HEK293 (cell line): ENCODE data around the gene LRRC2.
"Not testable (repeated sequence)": the region's sequence is repeated elsewhere in the genome, so short reads cannot be mapped to it uniquely, and the experiment has no call there.

Experiments used
- CTCF ChIA-PET: fragments of 350-600 bp; formaldehyde crosslinking; extraction: SDS; loops from one replicate; lab custom pipeline; 2021; ENCODE audit warnings: antibody characterized with exemption; lab: Yijun Ruan, JAX
- POLR2A ChIA-PET: fragments of 300-600 bp; formaldehyde crosslinking; extraction: SDS; loops from one replicate; lab custom pipeline; 2020; ENCODE audit warnings: antibody characterized with exemption, inconsistent platforms; lab: Yijun Ruan, JAX
- H3K27ac ChIP-seq: fragments of 200-500 bp; sonication (Bioruptor generic); 2 replicates; pipeline ENCODE4 v1.5.1; 2014; ENCODE audit warnings: low read depth, low read length, control low read depth, inconsistent platforms; ENCODE audit errors: extremely low read depth
- H3K36me3 ChIP-seq, 2 experiments: fragments of 200-500 bp in 1 of 2; sonication (Bioruptor generic) in 1 of 2; 1 replicate in 1 of 2; 2 replicates in 1 of 2; pipeline ENCODE4 v1.5.1; 2014 to 2017; ENCODE audit warnings: inconsistent platforms in 2 of 2, low read length in 2 of 2; ENCODE audit not compliant: control insufficient read depth in 2 of 2, insufficient read depth in 1 of 2
- H3K4me1 ChIP-seq: fragments of 200-500 bp; sonication (Bioruptor generic); 2 replicates; pipeline ENCODE4 v1.5.1; 2014; ENCODE audit warnings: mild to moderate bottlenecking, low read length, inconsistent platforms; ENCODE audit not compliant: control insufficient read depth, insufficient read depth
- H3K4me3 ChIP-seq: 2 replicates; pipeline ENCODE4 v1.5.1; 2011; ENCODE audit warnings: low read depth, mild to moderate bottlenecking, control low read depth, low read length, moderate library complexity
- H3K9me3 ChIP-seq: fragments of 200-500 bp; sonication (Bioruptor generic); 2 replicates; pipeline ENCODE4 v1.5.1; 2014; ENCODE audit warnings: low read depth, low read length, inconsistent platforms; ENCODE audit not compliant: control insufficient read depth, insufficient read depth
- GLI4 ChIP-seq: fragments of 450-650 bp; formaldehyde crosslinking; IDR thresholded peaks from 2 replicates; pipeline ENCODE4 v1.5.1; 2016; ENCODE audit warnings: missing biosample characterization, missing genetic modification characterization
- INSM2 ChIP-seq: fragments of 450-650 bp; formaldehyde crosslinking; IDR thresholded peaks from 2 replicates; pipeline ENCODE4 v1.5.1; 2016; ENCODE audit warnings: missing biosample characterization, missing genetic modification characterization
- KLF1 ChIP-seq: fragments of 450-650 bp; formaldehyde crosslinking; IDR thresholded peaks from 2 replicates; pipeline ENCODE4 v1.5.1; 2016; ENCODE audit warnings: missing biosample characterization, missing genetic modification characterization
- PBX3 ChIP-seq: sonication (generic); formaldehyde crosslinking; IDR thresholded peaks from 2 replicates; pipeline ENCODE4 v1.8.1; 2022; ENCODE audit warnings: mild to moderate bottlenecking, moderate library complexity, missing genetic modification reagents
- PRDM2 ChIP-seq: fragments of 450-650 bp; formaldehyde crosslinking; IDR thresholded peaks from 2 replicates; pipeline ENCODE4 v1.5.1; 2016; ENCODE audit warnings: missing biosample characterization, missing genetic modification characterization, borderline replicate concordance
- PRDM6 ChIP-seq: fragments of 450-650 bp; formaldehyde crosslinking; IDR thresholded peaks from 2 replicates; pipeline ENCODE4 v1.5.1; 2017; ENCODE audit warnings: missing biosample characterization, missing genetic modification characterization
- ZBTB21 ChIP-seq: fragments of 450-650 bp; formaldehyde crosslinking; IDR thresholded peaks from 2 replicates; pipeline ENCODE4 v1.5.1; 2017; ENCODE audit warnings: missing biosample characterization, missing genetic modification characterization
- ZBTB44 ChIP-seq: fragments of 450-650 bp; IDR thresholded peaks from 2 replicates; pipeline ENCODE4 v1.5.1; 2018; ENCODE audit warnings: missing biosample characterization, mild to moderate bottlenecking, missing genetic modification characterization
- ZNF157 ChIP-seq: fragments of 450-650 bp; formaldehyde crosslinking; IDR thresholded peaks from 2 replicates; pipeline ENCODE4 v1.5.1; 2016; ENCODE audit warnings: missing biosample characterization, missing genetic modification characterization
- ZNF26 ChIP-seq: fragments of 450-650 bp; formaldehyde crosslinking; IDR thresholded peaks from 2 replicates; pipeline ENCODE4 v1.5.1; 2016; ENCODE audit warnings: missing biosample characterization, missing genetic modification characterization
- ZNF274 ChIP-seq, 2 experiments: fragments of 200-500 bp in 1 of 2; fragments of 450-650 bp in 1 of 2; sonication (Bioruptor generic) in 1 of 2; formaldehyde crosslinking in 1 of 2; IDR thresholded peaks; 2 replicates each; pipeline versions ENCODE4 v1.5.1 to v1.6.1; 2014 to 2016; ENCODE audit warnings: borderline replicate concordance in 1 of 2, inconsistent platforms in 1 of 2, low read length in 1 of 2, missing biosample characterization in 1 of 2, missing genetic modification characterization in 1 of 2
- ZNF341 ChIP-seq: fragments of 450-650 bp; formaldehyde crosslinking; IDR thresholded peaks from 2 replicates; pipeline ENCODE4; 2016; ENCODE audit warnings: low read depth, missing biosample characterization, missing genetic modification characterization
- ZNF473 ChIP-seq: fragments of 450-650 bp; formaldehyde crosslinking; IDR thresholded peaks from 2 replicates; pipeline ENCODE4 v1.5.1; 2017; ENCODE audit warnings: missing biosample characterization, missing genetic modification characterization
- ZNF501 ChIP-seq: fragments of 450-650 bp; formaldehyde crosslinking; IDR thresholded peaks from 2 replicates; pipeline ENCODE4 v1.5.1; 2016; ENCODE audit warnings: missing biosample characterization, missing genetic modification characterization
- ZNF707 ChIP-seq: fragments of 450-650 bp; formaldehyde crosslinking; IDR thresholded peaks from 2 replicates; pipeline ENCODE4 v1.5.1; 2016; ENCODE audit warnings: missing biosample characterization, missing genetic modification characterization
- ZNF747 ChIP-seq: fragments of 450-650 bp; formaldehyde crosslinking; IDR thresholded peaks from 2 replicates; pipeline ENCODE4 v1.5.1; 2016; ENCODE audit warnings: missing biosample characterization, missing genetic modification characterization
- ZNF768 ChIP-seq: fragments of 450-650 bp; formaldehyde crosslinking; IDR thresholded peaks from 2 replicates; pipeline ENCODE4 v1.5.1; 2018; ENCODE audit warnings: missing biosample characterization, mild to moderate bottlenecking, missing genetic modification characterization
- ZNF785 ChIP-seq: fragments of 450-650 bp; formaldehyde crosslinking; IDR thresholded peaks from 2 replicates; pipeline ENCODE4 v1.5.1; 2016; ENCODE audit warnings: missing biosample characterization, missing genetic modification characterization
- ZNF792 ChIP-seq: fragments of 450-650 bp; formaldehyde crosslinking; IDR thresholded peaks from 2 replicates; pipeline ENCODE4 v1.5.1; 2016; ENCODE audit warnings: missing biosample characterization, missing genetic modification characterization
- ZNF830 ChIP-seq: fragments of 450-650 bp; IDR thresholded peaks from 2 replicates; pipeline ENCODE4 v1.5.0; 2018; ENCODE audit warnings: missing biosample characterization, missing genetic modification characterization, low read depth, mild to moderate bottlenecking, moderate library complexity

The LRRC2 gene

GRCh38 chr3:46578973-46579755, 13.1 kb upstream of the LRRC2 start:
- no peak overlapping the region for H3K27ac ChIP-seq
- TF ChIP-seq GLI4 (tag by site-specific recombination) (no peak), PBX3 (CRISPR knock-in tag) (no peak), ZNF274 (IDR thresholded peaks at IDR 0.05; ENCODE audit: low read length) (no peak), ZNF274 (tag by site-specific recombination; IDR thresholded peaks at IDR 0.05; ENCODE audit: borderline replicate concordance) (no peak), PRDM2 (no peak), ZBTB21 (tag by site-specific recombination) (no peak), ZNF768 (tag by site-specific recombination) (no peak), PRDM6 (tag by site-specific recombination) (no peak), ZNF830 (no peak), ZNF341 (tag by site-specific recombination) (no peak), ZNF26 (tag by site-specific recombination) (no peak), ZNF747 (tag by site-specific recombination) (no peak), ZNF473 (no peak), ZNF785 (tag by site-specific recombination) (no peak), ZNF157 (tag by site-specific recombination) (no peak), KLF1 (tag by site-specific recombination) (no peak), ZBTB44 (tag by site-specific recombination) (no peak), ZNF707 (no peak), ZNF501 (tag by site-specific recombination) (no peak), INSM2 (no peak), ZNF792 (tag by site-specific recombination) (no peak)
- ChIA-PET CTCF (interaction anchor here (0.6 kb wide), 1 partner anchor 91 kb away, joined by 3 read pairs; no protein-coding TSS in a partner anchor), POLR2A (no interaction called here)
- H3K9me3 ChIP-seq, result no peaks in the 10 kb centered on the region
- H3K36me3 ChIP-seq, result no peaks in the 10 kb centered on the region
- no peaks in the 10 kb centered on the region for H3K4me1 ChIP-seq
- H3K4me3 ChIP-seq, result no peak overlapping the region

GRCh38 chr3:46577580-46578249, 11.6 kb upstream of the LRRC2 start:
- H3K9me3 ChIP-seq, H3K4me1 ChIP-seq, CTCF ChIA-PET, POLR2A ChIA-PET, H3K36me3 ChIP-seq, H3K4me3 ChIP-seq, H3K27ac ChIP-seq: not testable (repeated sequence)
